Measurements from ENCODE around the gene FLYWCH1. TPM values are rescaled to one million over a fixed set of nuclear protein-coding genes. Genes with fewer than 3 reads are reported as not detected.

Gene FLYWCH1
- total and polyA plus RNA-seq, 2 donors (not counting 1 experiment from before 2014, with no cell fraction given) = 78.3 to 120 TPM

DNA sequence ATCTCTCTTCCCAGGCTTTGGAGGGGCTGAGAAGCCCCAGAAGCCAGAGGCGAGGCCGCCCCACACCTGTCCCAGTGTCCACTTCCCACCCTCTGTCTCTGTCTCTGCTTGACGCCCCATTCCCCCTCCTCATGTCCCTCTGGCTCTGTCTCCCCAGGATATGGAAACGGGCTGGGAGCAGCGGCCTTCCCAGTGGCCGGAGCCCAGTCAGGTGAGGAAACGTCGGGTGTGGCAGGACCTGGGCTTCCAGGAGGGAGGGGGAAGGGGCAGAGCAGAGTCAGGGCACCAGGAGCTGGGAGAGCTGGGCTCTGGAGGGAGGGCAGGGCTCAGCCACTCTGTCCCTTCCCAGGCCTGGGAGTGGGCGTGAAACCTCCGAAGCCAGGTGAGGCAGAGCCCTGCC is 79.2 kb downstream of the FLYWCH1 start:
- no peak overlapping the region for H3K9ac ChIP-seq (ENCODE audit: low read length)
- no peaks in the 10 kb centered on the region for H3K79me2 ChIP-seq (ENCODE audit: control insufficient read depth, insufficient read depth, low read length)
- no peaks in the 10 kb centered on the region for H3K9me3 ChIP-seq (ENCODE audit: control extremely low read depth in 1 of 3, control insufficient read depth in 2 of 3, insufficient read depth in 1 of 3, low read length in 2 of 3)
- H3K9me3 Mint-ChIP-seq (ENCODE audit: insufficient read depth) = no peaks in the 10 kb centered on the region
- H3K4me3 Mint-ChIP-seq = no peak overlapping the region
- intact Hi-C loops (cut with micrococcal nuclease) = no loop called here
- DNase-seq = no peak
- H3K36me3 ChIP-seq (replicated peaks in 1 of 2; ENCODE audit: control extremely low read depth in 1 of 2, control insufficient read depth in 1 of 2, extremely low read depth in 1 of 2, insufficient read depth in 2 of 2, low read length in 1 of 2) = no peaks in the 10 kb centered on the region
- ChIA-PET CTCF (no interaction called here), POLR2A (no interaction called here)
- H3K4me1 ChIP-seq (ENCODE audit: control insufficient read depth in 2 of 2, insufficient read depth in 2 of 2, low read length in 2 of 2) = no peaks in the 10 kb centered on the region
- peaks cover 0 to 4% (median 0%) of the 10 kb centered on the region in 4 experiments for H3K27me3 ChIP-seq (replicated peaks in 1 of 4; ENCODE audit: control extremely low read depth in 1 of 4, control insufficient read depth in 3 of 4, insufficient read depth in 4 of 4, low read length in 3 of 4)
- no peak overlapping the region for H2AFZ ChIP-seq (ENCODE audit: insufficient read depth, low read depth, low read length, poor library complexity, severe bottlenecking)
- TF ChIP-seq EZH2 (IDR thresholded peaks at IDR 0.05; ENCODE audit: borderline replicate concordance, insufficient read depth, low read depth, low read length, poor library complexity, severe bottlenecking) = no peak
- TF ChIP-seq, protein P1, sequence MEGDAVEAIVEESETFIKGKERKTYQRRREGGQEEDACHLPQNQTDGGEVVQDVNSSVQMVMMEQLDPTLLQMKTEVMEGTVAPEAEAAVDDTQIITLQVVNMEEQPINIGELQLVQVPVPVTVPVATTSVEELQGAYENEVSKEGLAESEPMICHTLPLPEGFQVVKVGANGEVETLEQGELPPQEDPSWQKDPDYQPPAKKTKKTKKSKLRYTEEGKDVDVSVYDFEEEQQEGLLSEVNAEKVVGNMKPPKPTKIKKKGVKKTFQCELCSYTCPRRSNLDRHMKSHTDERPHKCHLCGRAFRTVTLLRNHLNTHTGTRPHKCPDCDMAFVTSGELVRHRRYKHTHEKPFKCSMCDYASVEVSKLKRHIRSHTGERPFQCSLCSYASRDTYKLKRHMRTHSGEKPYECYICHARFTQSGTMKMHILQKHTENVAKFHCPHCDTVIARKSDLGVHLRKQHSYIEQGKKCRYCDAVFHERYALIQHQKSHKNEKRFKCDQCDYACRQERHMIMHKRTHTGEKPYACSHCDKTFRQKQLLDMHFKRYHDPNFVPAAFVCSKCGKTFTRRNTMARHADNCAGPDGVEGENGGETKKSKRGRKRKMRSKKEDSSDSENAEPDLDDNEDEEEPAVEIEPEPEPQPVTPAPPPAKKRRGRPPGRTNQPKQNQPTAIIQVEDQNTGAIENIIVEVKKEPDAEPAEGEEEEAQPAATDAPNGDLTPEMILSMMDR (IDR thresholded peaks at IDR 0.05) = no peak
- H3K27ac ChIP-seq (ENCODE audit: low read length in 2 of 2) = no peak overlapping the region
- no peaks in the 10 kb centered on the region for H3K27me3 Mint-ChIP-seq
- ATAC-seq (ENCODE audit: low read depth) = no peak
- no peaks in the 10 kb centered on the region for H4K20me1 ChIP-seq (ENCODE audit: control insufficient read depth, insufficient read depth, low read length, poor library complexity, severe bottlenecking)
- WGBS (ENCODE audit: insufficient coverage) = 87% methylated on average over 9 of the region's 10 CpGs
- no peak overlapping the region for H3K4me2 ChIP-seq (replicated peaks; ENCODE audit: low read depth, low read length, poor library complexity, severe bottlenecking)
- H3K27ac Mint-ChIP-seq = no peak overlapping the region
- H3K4me1 Mint-ChIP-seq = no peaks in the 10 kb centered on the region
- H3K4me3 ChIP-seq (ENCODE audit: control extremely low read depth in 1 of 5, extremely low read depth in 1 of 5, insufficient read depth in 1 of 5, low read depth in 2 of 5, low read length in 4 of 5) = no peak overlapping the region

- Histone ChIP-seq H3K4me3 (ENCODE audit: control extremely low read depth in 1 of 5, extremely low read depth in 1 of 5, insufficient read depth in 1 of 5, low read depth in 2 of 5, low read length in 4 of 5) (no peak overlapping the region), H3K36me3 (replicated peaks in 1 of 2; ENCODE audit: control extremely low read depth in 1 of 2, control insufficient read depth in 1 of 2, extremely low read depth in 1 of 2, insufficient read depth in 2 of 2, low read length in 1 of 2) (no peaks in the 10 kb centered on the region), H3K4me2 (replicated peaks; ENCODE audit: low read depth, low read length, poor library complexity, severe bottlenecking) (no peak overlapping the region), H2AFZ (ENCODE audit: insufficient read depth, low read depth, low read length, poor library complexity, severe bottlenecking) (no peak overlapping the region), H3K4me1 (ENCODE audit: control insufficient read depth in 2 of 2, insufficient read depth in 2 of 2, low read length in 2 of 2) (no peaks in the 10 kb centered on the region), H3K9ac (ENCODE audit: low read length) (no peak overlapping the region), H3K27me3 (replicated peaks in 1 of 4; ENCODE audit: control extremely low read depth in 1 of 4, control insufficient read depth in 3 of 4, insufficient read depth in 4 of 4, low read length in 3 of 4) (peaks cover 0 to 4% (median 0%) of the 10 kb centered on the region in 4 experiments), H3K9me3 (ENCODE audit: control extremely low read depth in 1 of 3, control insufficient read depth in 2 of 3, insufficient read depth in 1 of 3, low read length in 2 of 3) (no peaks in the 10 kb centered on the region), H3K79me2 (ENCODE audit: control insufficient read depth, insufficient read depth, low read length) (no peaks in the 10 kb centered on the region), H4K20me1 (ENCODE audit: control insufficient read depth, insufficient read depth, low read length, poor library complexity, severe bottlenecking) (no peaks in the 10 kb centered on the region), H3K27ac (ENCODE audit: low read length in 2 of 2) (no peak overlapping the region)
- WGBS (ENCODE audit: insufficient coverage) = 82% methylated on average over 4 of the region's 12 CpGs
- Mint-ChIP-seq H3K27ac (no peak overlapping the region), H3K4me1 (no peaks in the 10 kb centered on the region), H3K27me3 (no peaks in the 10 kb centered on the region), H3K9me3 (ENCODE audit: insufficient read depth) (no peaks in the 10 kb centered on the region), H3K4me3 (no peak overlapping the region)
- CTCF ChIA-PET = interaction anchor here (0.6 kb wide), 2 partner anchors 11 to 672 kb away, joined by 3 read pairs; no protein-coding TSS in a partner anchor
- intact Hi-C loops (cut with micrococcal nuclease) = no loop called here
- DNase-seq = no peak
- POLR2A ChIA-PET = no interaction called here
- ATAC-seq (ENCODE audit: low read depth) = no peak
- TF ChIP-seq, protein P1 (IDR thresholded peaks at IDR 0.05) = no peak
- no peak for TF ChIP-seq EZH2 (IDR thresholded peaks at IDR 0.05; ENCODE audit: borderline replicate concordance, insufficient read depth, low read depth, low read length, poor library complexity, severe bottlenecking)
Observed at GRCh38 chr16:2991566-2992261, 80.0 kb downstream of the FLYWCH1 start.

All from B cell (primary cell).